PFSK-1 (cell line): ENCODE measurements around the gene TMEM43.

ENCODE experiments used
- FOXP2 ChIP-seq: optimal IDR thresholded peaks from 2 replicates; pipeline ENCODE3; 2011; ENCODE audit warnings: borderline replicate concordance, control low read depth, inconsistent platforms; ENCODE audit not compliant: insufficient read depth; ENCODE audit errors: extremely low read length, extremely low read depth
- POLR2AphosphoS5 ChIP-seq: IDR thresholded peaks from 2 replicates; pipeline ENCODE4 v1.6.1; 2012; ENCODE audit warnings: low read depth, mild to moderate bottlenecking, control low read depth, low read length, moderate library complexity
- REST ChIP-seq, 2 experiments: IDR thresholded peaks; 2 replicates each; pipeline versions ENCODE4 v1.6.1 to v1.8.0; 2011 to 2012; ENCODE audit warnings: low read depth in 2 of 2, low read length in 2 of 2, control low read depth in 1 of 2, inconsistent platforms in 1 of 2, mild to moderate bottlenecking in 1 of 2, moderate library complexity in 1 of 2; ENCODE audit not compliant: insufficient read depth in 1 of 2
- SIN3A ChIP-seq: IDR thresholded peaks from 2 replicates; pipeline ENCODE4 v1.6.1; 2012; ENCODE audit warnings: mild to moderate bottlenecking, low read length, moderate library complexity, borderline replicate concordance; ENCODE audit not compliant: insufficient read depth
- TAF1 ChIP-seq: IDR thresholded peaks from 2 replicates; pipeline ENCODE4 v1.6.1; 2012; ENCODE audit warnings: low read length, control low read depth, borderline replicate concordance; ENCODE audit not compliant: insufficient read depth

The TMEM43 gene

GRCh38 chr3:14138878-14139655 is 14.2 kb downstream of the TMEM43 start:
- no peak for TF ChIP-seq POLR2AphosphoS5
- no peak for TF ChIP-seq REST (IDR thresholded peaks at IDR 0.05; ENCODE audit: insufficient read depth in 1 of 2, low read depth in 2 of 2, low read length in 2 of 2)
- TF ChIP-seq SIN3A: no peak
- no peak for TF ChIP-seq FOXP2
- no peak for TF ChIP-seq TAF1

- TF ChIP-seq TAF1: no peak
- TF ChIP-seq REST (IDR thresholded peaks at IDR 0.05; ENCODE audit: insufficient read depth in 1 of 2, low read depth in 2 of 2, low read length in 2 of 2): no peak
- TF ChIP-seq FOXP2: no peak
Observed at GRCh38 chr3:14139771-14140170, 14.9 kb downstream of the TMEM43 start.

GRCh38 chr3:14140668-14141067 is 15.8 kb downstream of the TMEM43 start:
- TF ChIP-seq SIN3A: no peak

GRCh38 chr3:14141144-14141543 is 16.3 kb downstream of the TMEM43 start:
- no peak for TF ChIP-seq POLR2AphosphoS5
- no peak for TF ChIP-seq SIN3A
- TF ChIP-seq REST (IDR thresholded peaks at IDR 0.05; ENCODE audit: insufficient read depth in 1 of 2, low read depth in 2 of 2, low read length in 2 of 2): no peak
- TF ChIP-seq TAF1: no peak
- no peak for TF ChIP-seq FOXP2

- no peak for TF ChIP-seq POLR2AphosphoS5
- TF ChIP-seq REST (IDR thresholded peaks at IDR 0.05; ENCODE audit: insufficient read depth in 1 of 2, low read depth in 2 of 2, low read length in 2 of 2): no peak
- TF ChIP-seq SIN3A: no peak
- no peak for TF ChIP-seq TAF1
- TF ChIP-seq FOXP2: no peak
Observed at GRCh38 chr3:14141602-14142341, 16.9 kb downstream of the TMEM43 start.
